Skin epidermis (tissue), 12 donors: ENCODE data around the gene CANX.

Experiments
- H3K27ac ChIP-seq, 21 experiments: fragments of 200-600 bp; sonication (generic) in 11 of 21; one replicate each; pipeline ENCODE4 v1.5.0; 2020; ENCODE audit warnings: mild to moderate bottlenecking in 3 of 21, inconsistent platforms in 2 of 21, moderate library complexity in 2 of 21
- H3K4me3 ChIP-seq, 7 experiments: fragments of 200-600 bp; sonication (generic) in 2 of 7; one replicate each; pipeline ENCODE4 v1.5.0; 2020; ENCODE audit warnings: inconsistent platforms in 2 of 7, mild to moderate bottlenecking in 2 of 7, moderate library complexity in 1 of 7

CANX gene

DNA sequence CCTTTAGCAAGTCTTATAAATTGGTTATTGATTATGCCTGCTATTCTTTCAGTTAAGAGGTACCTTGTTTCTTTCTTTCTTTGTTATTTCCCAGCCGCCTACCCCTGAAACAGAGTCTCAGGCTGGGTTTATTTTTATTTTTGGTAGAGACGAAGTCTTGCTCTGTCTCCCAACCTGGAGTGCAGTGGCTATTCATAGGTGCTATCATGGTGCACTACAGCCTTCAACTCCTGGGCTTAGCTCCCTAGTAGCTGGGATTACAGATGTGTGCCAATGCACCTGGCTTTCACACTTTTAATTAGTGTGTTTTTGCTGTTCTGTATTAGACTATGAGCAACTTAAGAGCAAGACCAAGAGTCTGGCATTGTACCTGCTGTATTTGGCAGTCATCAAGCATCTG, 48.1 kb downstream of the CANX start:
- H3K27ac ChIP-seq, result no peak overlapping the region
- H3K4me3 ChIP-seq, result no peak overlapping the region

DNA sequence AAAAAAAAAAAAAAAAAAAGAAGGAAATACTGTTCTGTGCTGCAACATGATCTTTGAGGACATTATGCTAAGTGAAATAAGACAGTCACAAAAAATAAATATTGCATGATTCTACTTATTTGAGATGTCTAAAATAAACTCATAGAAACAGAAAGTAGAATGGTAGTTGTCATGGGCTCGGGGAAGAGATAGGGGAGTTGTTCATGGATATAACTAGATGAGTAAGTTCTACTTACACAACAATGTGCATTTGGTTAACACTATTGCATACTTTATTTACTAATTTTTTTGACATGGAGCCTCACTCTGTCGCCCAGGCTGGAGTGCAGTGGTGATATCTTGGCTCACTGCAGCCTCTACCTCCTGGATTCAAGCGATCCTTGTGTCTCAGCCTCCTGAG, 49.0 kb downstream of the CANX start:
- Histone ChIP-seq H3K27ac (no peak overlapping the region), H3K4me3 (no peak overlapping the region)

DNA sequence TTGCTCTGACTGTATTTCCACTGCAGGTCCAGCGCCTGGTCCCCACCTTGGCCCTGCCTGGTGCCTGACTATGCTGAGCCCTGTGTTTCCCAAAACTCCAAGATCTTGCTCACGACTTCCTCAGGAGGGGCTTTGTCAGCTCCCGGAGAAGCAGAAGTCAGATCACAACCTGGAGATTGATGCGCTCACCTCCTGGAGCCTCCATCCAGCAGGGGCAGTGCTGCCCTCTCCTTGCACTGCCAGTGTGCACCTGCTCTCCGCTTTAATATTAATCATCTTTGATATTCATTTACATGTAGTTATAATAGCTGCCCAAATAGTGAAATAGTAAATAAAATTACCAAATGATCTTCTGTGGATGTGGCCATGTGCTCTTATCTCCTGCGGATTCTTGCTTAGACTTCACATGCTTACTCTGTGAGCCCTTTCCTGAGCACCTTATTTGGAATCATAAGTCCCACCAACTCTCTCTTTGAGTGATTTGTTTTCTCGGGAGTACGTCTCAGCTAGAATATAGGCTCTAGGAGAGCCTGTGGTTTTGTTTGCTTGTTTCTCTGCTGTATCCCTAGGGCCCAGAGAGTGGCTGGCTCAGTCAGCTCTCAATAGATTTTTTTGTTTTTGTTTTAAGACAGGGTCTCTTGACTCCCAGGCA, 51.2 kb downstream of the CANX start:
- H3K4me3 ChIP-seq, result no peak overlapping the region
- H3K27ac ChIP-seq, result no peak overlapping the region

DNA sequence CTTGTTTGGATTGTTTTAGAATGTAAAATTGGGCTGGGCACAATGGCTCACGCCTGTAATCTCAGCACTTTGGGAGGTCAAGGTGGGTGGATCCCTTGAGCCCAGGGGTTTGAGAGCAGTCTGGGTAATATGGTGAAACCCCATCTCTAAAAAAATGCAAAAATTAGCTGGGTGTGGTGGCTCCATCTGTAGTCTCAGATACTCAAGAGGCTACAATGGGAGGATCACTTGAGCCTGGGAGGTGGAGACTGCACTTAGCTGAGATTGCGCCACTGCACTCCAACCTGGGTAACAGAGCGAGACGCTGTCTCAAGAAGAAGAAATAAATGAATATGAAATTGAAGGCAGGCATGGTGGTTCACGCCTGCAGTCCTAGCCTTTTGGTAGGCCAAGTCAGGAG, 55.2 kb downstream of the CANX start:
- H3K27ac ChIP-seq, result no peak overlapping the region
- H3K4me3 ChIP-seq, result no peak overlapping the region

DNA sequence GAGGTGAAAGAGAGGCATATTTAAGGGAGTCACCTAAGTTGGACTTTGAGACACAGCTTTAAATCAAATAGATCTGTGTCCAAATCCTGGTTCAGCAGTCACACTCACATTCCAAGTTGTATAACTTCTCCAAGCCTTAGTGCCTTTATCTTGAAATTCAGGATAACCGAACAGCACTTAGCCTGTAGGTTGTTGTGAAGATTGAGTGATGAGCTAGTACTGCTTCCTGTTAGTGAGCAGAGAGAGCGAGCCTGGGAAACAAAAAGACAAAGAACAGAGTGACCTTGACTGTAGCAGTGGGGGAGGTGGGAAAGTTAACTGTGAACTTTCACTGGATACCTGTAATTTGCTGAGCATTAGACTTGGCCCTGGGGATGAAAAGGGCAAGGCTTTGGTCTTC, 56.3 kb downstream of the CANX start:
- Histone ChIP-seq H3K27ac (no peak overlapping the region), H3K4me3 (no peak overlapping the region)

DNA sequence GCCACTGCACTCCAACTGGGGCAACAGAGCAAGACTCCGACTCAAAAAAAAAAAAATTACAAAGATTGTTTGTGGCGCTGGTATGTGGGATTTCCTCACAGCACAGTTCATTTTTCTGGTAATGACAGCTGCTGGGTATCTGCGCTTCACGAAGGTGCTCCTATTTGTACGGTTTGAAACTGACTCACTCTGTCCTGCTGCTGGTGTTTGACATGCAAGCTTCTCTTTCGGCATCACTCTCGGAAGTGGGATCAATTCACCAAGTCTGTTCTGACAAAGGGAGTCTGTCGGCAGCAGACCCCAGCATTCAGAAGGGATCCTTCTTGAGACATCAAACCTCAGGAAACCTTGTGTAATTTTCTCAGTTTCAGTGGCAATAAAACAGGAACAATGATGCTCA, 60.2 kb downstream of the CANX start:
- H3K27ac ChIP-seq, result peak overlapping the region in 1 of 21 experiments; percentile 12
- no peak overlapping the region for H3K4me3 ChIP-seq

DNA sequence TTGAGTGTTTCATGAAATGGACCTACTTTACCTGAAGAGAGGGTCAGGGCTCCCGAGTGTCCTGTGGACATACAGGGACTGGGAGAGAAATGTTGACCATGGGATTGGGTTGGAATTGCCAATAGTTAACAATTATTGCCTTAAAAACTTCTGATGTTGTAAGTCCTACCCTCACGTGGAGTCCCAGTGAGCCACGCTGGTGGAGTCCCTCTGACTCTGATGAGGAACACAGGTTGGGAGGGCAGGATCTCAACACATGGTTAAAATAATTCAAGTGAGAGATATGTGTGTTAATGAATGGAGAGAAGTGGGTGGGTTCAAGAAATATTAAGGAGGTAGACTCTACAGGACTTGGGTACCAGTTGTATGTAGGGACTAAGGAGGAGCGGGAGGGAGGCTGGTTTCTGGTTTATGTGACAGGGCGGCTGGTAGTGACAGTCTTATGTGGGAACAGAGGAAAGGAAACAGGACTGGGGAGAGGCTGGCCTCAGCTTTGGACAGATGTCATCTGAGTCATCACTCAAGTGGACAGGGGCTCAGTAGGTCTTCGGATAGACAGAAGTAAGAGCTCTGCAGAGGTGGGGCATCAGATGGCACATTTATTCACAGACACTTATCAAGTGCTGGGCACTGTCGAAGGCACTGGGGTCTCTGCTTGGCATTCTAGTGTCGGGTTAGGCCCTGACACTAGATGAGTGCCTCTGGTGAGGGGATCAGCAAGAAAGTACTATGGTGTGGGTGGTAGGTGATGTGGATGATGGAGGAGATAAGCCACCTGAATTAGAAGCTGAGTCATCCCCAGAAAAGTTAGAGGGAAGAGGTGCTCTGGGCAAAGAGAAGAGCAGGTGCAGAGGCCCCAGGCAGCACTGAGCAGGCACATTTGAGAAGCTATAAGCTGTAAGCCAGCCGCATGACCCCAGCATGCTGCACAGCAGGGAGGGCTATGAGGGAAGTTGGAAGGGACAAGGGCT, 61.1 kb downstream of the CANX start:
- Histone ChIP-seq H3K27ac (peak overlapping the region in 4 of 21 experiments; percentile 6 to 39 (median 22)), H3K4me3 (no peak overlapping the region)

DNA sequence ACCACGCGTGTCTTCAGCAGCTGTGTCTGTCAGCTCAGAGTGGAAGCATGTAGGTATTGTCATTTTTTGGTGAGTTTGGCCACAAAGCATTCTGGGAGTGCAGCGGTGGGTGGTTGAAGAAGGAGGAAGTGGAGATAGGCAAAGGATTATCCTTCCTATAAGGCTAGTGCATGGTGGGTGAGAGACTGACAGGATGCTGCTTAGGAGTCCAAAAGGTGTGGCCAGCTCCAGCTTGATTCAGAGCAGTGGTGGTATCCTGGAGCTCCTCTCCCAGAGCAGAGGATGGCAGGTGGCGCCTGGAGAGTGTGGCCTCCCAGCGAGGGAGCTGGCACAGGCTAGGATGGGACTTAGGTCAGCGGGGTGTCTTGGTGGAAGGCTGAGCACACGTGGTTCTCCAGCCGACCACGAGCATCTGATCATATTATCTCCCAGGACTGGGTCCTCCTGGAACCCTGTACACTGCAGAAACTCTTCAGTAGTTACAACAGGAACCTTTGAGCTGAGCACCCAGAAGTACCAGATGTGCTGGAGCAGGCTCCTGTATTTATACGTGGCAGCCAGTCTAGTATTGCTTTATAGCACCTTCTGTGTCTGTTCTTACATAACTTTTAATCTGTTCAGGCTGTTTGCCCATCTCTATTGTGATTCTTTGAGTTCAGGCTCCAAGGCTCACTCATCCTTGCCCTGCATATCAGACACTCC, 63.5 kb downstream of the CANX start:
- Histone ChIP-seq H3K27ac (peak overlapping the region in 16 of 21 experiments; percentile 1 to 70 (median 44)), H3K4me3 (no peak overlapping the region)

DNA sequence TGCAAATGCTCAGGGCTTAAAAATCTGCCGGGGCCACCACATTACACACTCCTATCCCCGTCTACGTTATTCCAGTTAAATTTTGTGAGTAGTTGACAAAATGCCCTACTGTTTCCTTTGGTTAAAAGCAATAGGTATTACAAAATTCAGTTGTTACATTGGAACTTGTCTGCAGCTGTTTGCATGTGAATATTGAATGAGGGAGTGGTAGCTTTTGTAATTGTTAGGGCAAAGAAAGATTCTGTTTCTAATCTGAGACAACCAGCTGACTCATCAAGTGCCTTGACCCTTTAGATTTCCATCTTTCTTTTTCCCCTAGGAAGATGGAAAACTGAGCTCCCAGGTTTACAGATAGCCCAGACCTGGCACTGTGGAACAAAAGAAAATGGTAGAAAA, 64.0 kb downstream of the CANX start:
- Histone ChIP-seq H3K27ac (peak overlapping the region in 12 of 21 experiments; percentile 1 to 70 (median 44)), H3K4me3 (no peak overlapping the region)

DNA sequence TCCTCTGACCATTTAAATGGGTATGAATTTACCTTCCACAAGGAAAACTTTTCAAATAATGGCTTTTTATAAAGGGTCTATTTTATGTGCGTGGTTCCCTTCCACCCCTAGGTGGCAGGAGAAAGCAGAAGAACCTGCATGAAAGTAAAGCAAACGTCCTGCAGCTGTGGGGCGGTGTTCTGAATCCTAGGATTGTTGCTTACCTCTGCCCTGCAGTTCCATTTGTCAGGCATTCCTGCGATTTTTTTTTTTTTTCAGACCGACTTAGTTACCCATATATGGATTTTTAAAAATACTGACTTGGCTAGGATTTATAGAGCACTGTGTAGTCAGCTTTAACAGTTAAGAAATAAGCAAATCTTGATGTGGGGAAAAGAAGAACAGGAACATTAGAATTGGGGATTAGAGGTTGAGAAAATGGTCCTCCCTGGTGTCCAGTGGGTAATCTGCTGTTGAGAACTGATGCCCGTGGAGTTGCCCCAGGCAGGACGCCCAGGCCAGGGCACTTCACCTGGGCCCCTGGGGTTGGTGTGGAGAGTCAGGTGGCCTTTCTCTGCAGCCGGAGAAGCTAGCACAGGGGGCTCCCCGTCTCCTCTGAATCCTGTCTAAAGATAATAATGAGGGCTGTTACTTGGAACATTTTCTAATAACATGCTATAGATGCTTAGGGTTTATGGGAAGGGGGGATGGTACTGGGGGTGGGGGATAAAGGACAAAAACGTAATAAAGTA, 64.6 kb downstream of the CANX start:
- Histone ChIP-seq H3K4me3 (no peak overlapping the region), H3K27ac (peak overlapping the region in 12 of 21 experiments; percentile 9 to 66 (median 38))

DNA sequence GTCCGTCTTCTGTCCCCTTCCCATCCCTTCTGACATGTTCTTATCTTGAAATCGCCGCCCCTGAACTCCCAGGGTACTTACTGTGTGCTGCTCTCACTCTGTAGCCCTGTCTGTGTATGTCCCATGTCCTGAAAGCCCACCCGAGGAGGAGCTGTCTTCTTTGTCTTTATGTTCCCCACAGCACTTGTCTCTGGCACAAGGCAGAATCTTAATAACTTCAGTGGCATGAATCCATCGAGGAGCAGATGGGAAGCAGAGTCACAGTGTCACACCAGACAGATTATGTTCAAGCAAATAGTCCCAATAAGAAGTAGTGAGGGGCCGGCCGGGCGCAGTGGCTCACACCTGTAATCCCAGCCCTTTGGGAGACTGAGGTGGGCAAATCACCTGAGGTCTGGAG, 65.3 kb downstream of the CANX start:
- H3K4me3 ChIP-seq, result no peak overlapping the region
- H3K27ac ChIP-seq, result peak overlapping the region in 7 of 21 experiments; percentile 9 to 54 (median 37)

DNA sequence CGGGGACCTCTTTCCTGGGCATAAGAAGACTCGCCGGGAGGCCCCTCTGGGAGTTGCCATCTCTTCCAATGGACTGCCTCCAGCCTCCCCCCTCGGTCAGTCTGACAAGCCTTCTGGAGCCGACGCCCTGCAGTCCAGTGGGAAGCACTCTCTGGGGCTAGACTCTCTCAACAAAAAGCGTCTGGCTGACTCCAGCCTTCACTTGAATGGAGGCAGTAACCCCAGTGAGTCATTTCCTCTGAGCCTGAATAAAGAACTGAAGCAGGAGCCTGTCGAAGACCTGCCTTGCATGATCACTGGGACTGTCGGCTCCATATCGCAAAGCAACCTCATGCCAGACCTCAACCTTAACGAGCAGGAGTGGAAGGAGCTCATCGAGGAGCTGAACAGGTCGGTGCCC, 66.6 kb downstream of the CANX start:
- peak overlapping the region in 15 of 21 experiments; percentile 13 to 72 (median 41) for H3K27ac ChIP-seq
- H3K4me3 ChIP-seq, result no peak overlapping the region

DNA sequence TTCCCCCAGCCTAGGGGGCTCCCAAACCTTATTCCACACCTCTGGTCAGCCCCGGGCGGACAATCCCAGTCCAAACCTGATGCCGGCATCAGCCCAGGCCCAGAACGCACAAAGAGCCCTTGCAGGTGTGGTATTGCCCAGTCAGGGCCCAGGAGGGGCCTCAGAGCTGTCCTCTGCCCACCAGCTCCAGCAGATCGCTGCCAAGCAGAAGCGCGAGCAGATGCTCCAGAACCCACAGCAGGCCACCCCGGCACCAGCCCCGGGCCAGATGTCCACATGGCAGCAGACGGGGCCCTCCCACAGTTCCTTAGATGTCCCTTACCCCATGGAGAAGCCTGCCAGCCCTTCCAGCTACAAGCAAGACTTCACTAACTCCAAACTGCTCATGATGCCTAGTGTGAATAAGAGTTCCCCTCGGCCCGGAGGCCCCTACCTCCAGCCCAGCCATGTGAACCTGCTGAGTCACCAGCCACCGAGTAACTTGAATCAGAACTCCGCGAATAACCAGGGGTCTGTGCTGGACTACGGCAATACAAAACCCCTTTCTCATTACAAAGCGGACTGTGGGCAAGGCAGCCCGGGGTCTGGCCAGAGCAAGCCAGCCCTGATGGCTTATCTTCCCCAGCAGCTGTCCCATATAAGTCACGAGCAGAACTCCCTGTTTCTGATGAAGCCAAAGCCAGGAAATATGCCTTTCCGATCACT, 67.4 kb downstream of the CANX start:
- peak overlapping the region in 17 of 21 experiments; percentile 13 to 72 (median 41) for H3K27ac ChIP-seq

DNA sequence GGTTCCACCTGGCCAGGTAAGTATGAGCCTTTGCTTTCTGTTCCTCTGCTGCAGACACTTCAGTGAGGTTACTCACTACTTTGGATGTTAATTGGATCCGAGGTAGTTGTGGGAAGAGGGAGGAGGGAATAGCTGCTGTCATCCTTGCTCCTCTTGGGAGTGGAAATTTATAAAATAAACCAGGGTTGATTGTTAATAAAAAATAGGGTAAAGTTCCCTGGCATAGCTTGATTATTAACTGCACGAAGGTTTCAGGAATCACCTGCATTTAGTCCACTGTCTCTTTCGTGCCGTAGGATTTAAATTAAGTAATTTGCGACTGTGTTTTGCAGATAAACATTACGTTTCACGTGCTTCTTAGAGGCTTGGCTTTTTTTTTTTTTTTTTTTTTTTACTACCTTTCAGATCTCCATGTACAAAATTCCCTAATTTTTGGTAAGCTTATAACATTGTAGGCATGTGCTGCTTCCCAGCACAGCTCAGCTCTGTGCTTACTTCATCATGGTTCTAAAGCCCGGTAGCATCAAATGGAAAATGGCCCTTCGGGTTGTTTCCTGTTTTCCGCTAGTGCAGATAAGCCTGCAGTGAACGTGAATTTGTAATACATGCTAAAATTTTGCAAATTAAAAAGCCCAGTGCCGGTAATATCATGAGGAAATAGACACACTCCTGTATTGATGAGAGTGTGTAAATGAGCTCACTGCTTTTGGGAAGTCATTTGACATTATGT, 68.1 kb downstream of the CANX start:
- Histone ChIP-seq H3K4me3 (no peak overlapping the region), H3K27ac (peak overlapping the region in 9 of 21 experiments; percentile 13 to 63 (median 43))

More for the DNA sequence above, 67.4 kb downstream of the CANX start:
- no peak overlapping the region for H3K4me3 ChIP-seq

DNA sequence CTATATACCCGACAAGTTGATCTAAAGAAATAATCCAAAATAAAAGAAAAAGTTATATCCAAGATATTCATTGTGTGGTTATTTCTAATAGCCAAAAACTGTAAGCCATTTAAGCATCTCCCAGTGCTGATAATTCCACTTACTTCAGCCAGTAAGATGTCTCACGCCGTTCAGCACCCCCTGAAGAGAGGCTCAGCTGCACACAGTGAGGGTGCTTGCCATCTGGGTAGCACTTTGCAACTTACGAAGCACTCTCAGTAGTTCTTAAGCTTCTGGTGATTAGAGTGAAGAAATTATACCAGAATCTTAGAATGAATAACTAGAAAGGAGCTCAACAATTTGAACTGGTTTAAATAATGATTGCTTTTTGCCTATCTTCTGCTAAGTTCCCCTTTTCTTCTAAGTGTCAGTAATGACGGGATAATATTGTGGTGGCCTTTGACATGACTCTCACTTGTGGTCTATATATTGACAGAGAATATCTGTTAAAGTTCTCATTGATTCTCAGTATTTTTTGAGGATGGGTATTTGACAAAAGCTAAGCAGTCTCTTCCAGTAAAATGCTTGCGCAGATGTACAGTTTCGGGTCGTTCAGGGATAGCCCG, 68.8 kb downstream of the CANX start:
- no peak overlapping the region for H3K4me3 ChIP-seq
- peak overlapping the region in 1 of 21 experiments; percentile 17 for H3K27ac ChIP-seq

DNA sequence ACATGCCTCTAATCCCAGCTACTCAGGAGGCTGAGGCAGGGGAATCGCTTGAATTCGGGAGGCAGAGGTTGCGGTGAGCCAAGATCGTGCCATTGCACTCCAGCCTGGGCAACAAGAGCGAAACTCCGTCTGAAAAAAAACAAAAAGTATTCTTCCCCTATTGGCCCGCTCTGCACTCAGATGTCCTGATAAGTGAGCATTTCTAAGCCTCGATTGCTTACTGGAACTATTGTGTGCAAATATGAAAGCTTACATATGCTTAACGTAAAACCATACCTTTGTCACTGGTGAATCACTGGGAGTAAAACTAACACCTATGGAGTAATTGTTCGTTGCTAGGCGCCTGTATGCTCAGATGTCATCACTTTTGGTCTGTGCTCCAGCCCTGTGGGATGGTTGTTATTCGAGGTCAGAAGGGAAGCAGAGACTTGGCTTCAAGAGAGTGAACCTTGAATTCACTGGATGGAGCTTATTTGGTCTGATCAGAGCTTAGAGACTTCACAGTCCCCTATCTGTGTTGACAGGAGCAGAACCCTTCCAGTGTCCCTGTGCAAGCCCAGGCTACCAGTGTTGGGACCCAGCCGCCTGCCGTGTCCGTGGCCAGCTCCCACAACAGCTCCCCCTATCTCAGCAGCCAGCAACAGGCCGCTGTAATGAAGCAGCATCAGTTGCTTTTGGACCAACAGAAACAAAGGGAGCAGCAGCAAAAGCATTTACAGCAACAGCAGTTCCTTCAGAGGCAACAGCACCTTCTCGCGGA, 69.7 kb downstream of the CANX start:
- H3K27ac ChIP-seq, result no peak overlapping the region
- H3K4me3 ChIP-seq, result no peak overlapping the region

DNA sequence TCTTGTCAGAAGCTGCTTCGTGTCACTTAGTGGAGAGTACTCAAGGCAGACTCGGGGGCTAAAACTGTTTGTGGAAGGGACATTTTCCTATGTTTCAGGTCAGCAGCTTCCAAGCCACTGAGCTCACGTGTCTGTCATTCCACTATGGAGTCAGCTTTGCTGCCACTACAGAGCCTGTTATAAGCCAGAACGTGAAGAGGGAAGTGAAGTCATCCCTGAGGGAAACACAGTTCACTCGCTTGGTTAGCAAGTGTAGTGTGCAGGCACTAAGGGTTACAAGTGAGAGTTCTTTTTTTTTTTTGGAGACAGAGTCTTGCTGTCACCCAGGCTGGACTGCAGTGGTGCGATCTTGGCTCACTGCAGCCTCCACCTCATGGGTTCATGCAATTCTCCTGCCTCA, 70.5 kb downstream of the CANX start:
- H3K4me3 ChIP-seq, result no peak overlapping the region
- H3K27ac ChIP-seq, result no peak overlapping the region
